NCI-H2107 treated with DMSO at 0.1 percent for 48 hours (cell line): ENCODE results near the gene EPO.
"Not testable (repeated sequence)": the region's sequence is repeated elsewhere in the genome, so short reads cannot be mapped to it uniquely, and the experiment has no call there.

ENCODE experiments used
- DNase-seq: peaks from one replicate; lab custom pipeline; 2025; ENCODE audit not compliant: unreplicated experiment; lab: John Stamatoyannopoulos, UW

EPO gene

GRCh38 chr7:100701089-100701488 is 19.2 kb upstream of the EPO start:
- DNase-seq: not testable (repeated sequence)

GRCh38 chr7:100705320-100705752 is 14.9 kb upstream of the EPO start:
- DNase-seq: peak; percentile 49

GRCh38 chr7:100705753-100706671 is 14.3 kb upstream of the EPO start, which contains the start of gene POP7:
POP7 (plus strand) TSS chr7:100706121; CDS start chr7:100706831, 710 bp downstream.
- DNase-seq: peak; percentile 96

- DNase-seq: no peak
These were observed 13.5 kb upstream of the EPO start for GRCh38 chr7:100706672-100707311.

- DNase-seq: no peak
These were observed 11.9 kb upstream of the EPO start for GRCh38 chr7:100708395-100708794.

- DNase-seq: no peak
These were observed 9.8 kb upstream of the EPO start for GRCh38 chr7:100710452-100710851.

- no peak for DNase-seq
These were observed 8.9 kb upstream of the EPO start for GRCh38 chr7:100711369-100711768.

- no peak for DNase-seq
These were observed 5.5 kb upstream of the EPO start for GRCh38 chr7:100714725-100715124.

- DNase-seq: not testable (repeated sequence)
These were observed 3.2 kb upstream of the EPO start for GRCh38 chr7:100717073-100717472.

GRCh38 chr7:100719523-100720278 is 567 bp upstream of the EPO start:
- DNase-seq: no peak

- DNase-seq: no peak
These were observed 620 bp downstream of the EPO start for GRCh38 chr7:100720671-100721504.

- DNase-seq: no peak
These were observed 1.2 kb downstream of the EPO start for GRCh38 chr7:100721505-100721812.

GRCh38 chr7:100722480-100723212 is 2.4 kb downstream of the EPO start:
- no peak for DNase-seq

- DNase-seq: no peak
These were observed 3.5 kb downstream of the EPO start for GRCh38 chr7:100723732-100724275.

- not testable (repeated sequence) for DNase-seq
These were observed 4.1 kb downstream of the EPO start for GRCh38 chr7:100724364-100724763.

GRCh38 chr7:100726996-100727761 is 6.9 kb downstream of the EPO start:
- no peak for DNase-seq

- DNase-seq: no peak
These were observed 7.9 kb downstream of the EPO start for GRCh38 chr7:100728196-100728595.

GRCh38 chr7:100730136-100730800 is 10.0 kb downstream of the EPO start:
- no peak for DNase-seq
